B cell (primary cell): ENCODE measurements around the gene RHOV. TPM values are rescaled to one million over a fixed set of nuclear protein-coding genes. Genes with fewer than 3 reads are reported as not detected.

ENCODE experiments used
- ATAC-seq: fragments of 200-7000 bp; cut with Tn5 transposase; one replicate; pipeline ENCODE4 v1.10.0; 2021; ENCODE audit warnings: low read depth, mild to moderate bottlenecking, moderate number of reproducible peaks, moderate library complexity
- CTCF ChIA-PET: fragments of 350-600 bp; sonication (Branson Sonifier 250); formaldehyde crosslinking; loops from one replicate; lab custom pipeline; 2021; ENCODE audit warnings: antibody characterized with exemption, inconsistent platforms; lab: Charles Lee
- POLR2A ChIA-PET: fragments of 350-600 bp; sonication (Branson Sonifier 250); formaldehyde crosslinking; loops from one replicate; lab custom pipeline; 2021; ENCODE audit warnings: antibody characterized with exemption; lab: Charles Lee
- DNase-seq: peaks from one replicate; pipeline ENCODE4 v3.0.0; 2013
- H2AFZ ChIP-seq: 2 replicates; pipeline ENCODE4 v1.6.1; 2012; ENCODE audit warnings: mild to moderate bottlenecking, low read depth, low read length; ENCODE audit not compliant: insufficient read depth, poor library complexity, severe bottlenecking
- H3K27ac ChIP-seq, 2 donors: 1 replicate in 1 of 2; 2 replicates in 1 of 2; pipeline ENCODE4 v1.5.1; 2012 to 2013; ENCODE audit warnings: low read length in 2 of 2, mild to moderate bottlenecking in 2 of 2, moderate library complexity in 1 of 2
- H3K27me3 ChIP-seq, 4 experiments: fragments of 200-600 bp in 1 of 4; sonication (generic) in 1 of 4; replicated peaks in 1 of 4; 1 replicate in 2 of 4; 2 replicates in 2 of 4; pipeline versions ENCODE4 v1.6.1 to v1.7.0; 2013 to 2016; ENCODE audit warnings: low read length in 3 of 4, mild to moderate bottlenecking in 2 of 4, mixed read lengths in 1 of 4, moderate library complexity in 1 of 4; ENCODE audit not compliant: insufficient read depth in 4 of 4, control insufficient read depth in 3 of 4; ENCODE audit errors: control extremely low read depth in 1 of 4
- H3K36me3 ChIP-seq, 2 experiments: replicated peaks in 1 of 2; 1 replicate in 1 of 2; 2 replicates in 1 of 2; pipeline versions ENCODE4 v1.6.1 to v1.7.1; 2013; ENCODE audit warnings: low read length in 1 of 2; ENCODE audit not compliant: insufficient read depth in 2 of 2, control insufficient read depth in 1 of 2; ENCODE audit errors: control extremely low read depth in 1 of 2, extremely low read depth in 1 of 2
- H3K4me1 ChIP-seq, 2 donors: fragments of 200-600 bp in 1 of 2; sonication (generic) in 1 of 2; 1 replicate in 1 of 2; 2 replicates in 1 of 2; pipeline versions ENCODE4 v1.5.1 to v1.6.1; 2013 to 2017; ENCODE audit warnings: low read length in 2 of 2; ENCODE audit not compliant: control insufficient read depth in 2 of 2, insufficient read depth in 2 of 2
- H3K4me2 ChIP-seq: replicated peaks from 2 replicates; pipeline ENCODE3; 2012; ENCODE audit warnings: mild to moderate bottlenecking, low read depth, low read length; ENCODE audit not compliant: poor library complexity, severe bottlenecking
- H3K4me3 ChIP-seq, 5 experiments: fragments of 200-600 bp in 1 of 5; sonication (generic) in 1 of 5; 1 replicate in 3 of 5; 2 replicates in 2 of 5; pipeline versions ENCODE4 v1.5.1 to v1.7.0; 2011 to 2016; ENCODE audit warnings: low read length in 4 of 5, mild to moderate bottlenecking in 4 of 5, low read depth in 2 of 5, control low read depth in 1 of 5, moderate library complexity in 1 of 5; ENCODE audit not compliant: insufficient read depth in 1 of 5; ENCODE audit errors: control extremely low read depth in 1 of 5, extremely low read depth in 1 of 5
- H3K79me2 ChIP-seq: fragments of 200-600 bp; sonication (generic); one replicate; pipeline ENCODE4 v1.6.0; 2016; ENCODE audit warnings: low read length; ENCODE audit not compliant: control insufficient read depth, insufficient read depth
- H3K9ac ChIP-seq: fragments of 200-600 bp; sonication (generic); 2 replicates; pipeline ENCODE4 v1.6.1; 2017; ENCODE audit warnings: mild to moderate bottlenecking, low read length, moderate library complexity
- H3K9me3 ChIP-seq, 3 donors: one replicate each; pipeline versions ENCODE4 v1.6.1 to v1.7.1; 2013; ENCODE audit warnings: low read length in 2 of 3; ENCODE audit not compliant: control insufficient read depth in 2 of 3, insufficient read depth in 1 of 3; ENCODE audit errors: control extremely low read depth in 1 of 3
- H4K20me1 ChIP-seq: 2 replicates; pipeline ENCODE4 v1.6.0; 2012; ENCODE audit warnings: mild to moderate bottlenecking, low read length; ENCODE audit not compliant: insufficient read depth, control insufficient read depth, poor library complexity, severe bottlenecking
- H3K27ac Mint-ChIP-seq: one replicate; pipeline ENCODE4 v1.8.0; 2021; ENCODE audit warnings: mixed read lengths
- H3K27me3 Mint-ChIP-seq: one replicate; pipeline ENCODE4 v1.8.0; 2021; ENCODE audit warnings: mixed read lengths
- H3K4me1 Mint-ChIP-seq: one replicate; pipeline ENCODE4 v1.8.0; 2021; ENCODE audit warnings: mixed read lengths
- H3K4me3 Mint-ChIP-seq: one replicate; pipeline ENCODE4 v1.8.0; 2021; ENCODE audit warnings: mixed read lengths
- H3K9me3 Mint-ChIP-seq: one replicate; pipeline ENCODE4 v1.8.0; 2022; ENCODE audit warnings: mixed read lengths; ENCODE audit not compliant: insufficient read depth
- CTCF ChIP-seq: fragments of 200-600 bp; IDR thresholded peaks from one replicate; pipeline ENCODE4 v1.8.0; 2022; ENCODE audit warnings: antibody characterized with exemption, mild to moderate bottlenecking
- EZH2 ChIP-seq: IDR thresholded peaks from 2 replicates; pipeline ENCODE4 v1.6.1; 2012; ENCODE audit warnings: borderline replicate concordance, low read depth, mild to moderate bottlenecking, moderate library complexity, low read length; ENCODE audit not compliant: insufficient read depth, poor library complexity, severe bottlenecking
- WGBS: methylation state at CpG from one replicate; pipeline ENCODE4 v1.1.5; 2013; ENCODE audit warnings: missing lambda C conversion rate; ENCODE audit not compliant: insufficient coverage; 5-methylcytosine and 5-hydroxymethylcytosine counted together
- intact Hi-C: fragments of 100-400 bp; cut with micrococcal nuclease; formaldehyde crosslinking; loops from one replicate; pipeline ENCODE4 v1.10.0; 2022
- polyA plus RNA-seq: library from polyadenylated mRNA; depleted of rRNA; stranded (reverse); fragments of >200 nt; gene quantifications from 2 replicates; pipeline ENCODE4 v1.2.3, GENCODE V29; 2012
- total RNA-seq, 2 donors: library from RNA; stranded (reverse); fragments of 120-200 nt in 1 of 2; gene quantifications; 1 replicate in 1 of 2; 2 replicates in 1 of 2; pipeline versions ENCODE4 v1.2.3 to v1.2.4, GENCODE V29; 2013 to 2022

Gene RHOV
- total and polyA plus RNA-seq, 2 donors (not counting 1 experiment from before 2014, with no cell fraction given) = 0.54 TPM; not detected in 1

- intact Hi-C loops = loop anchor here (1.0 to 10.0 kb wide), 11 partner anchors 19 to 988 kb away; partner anchors contain the start of genes CHAC1, CHP1, EXD1 and MGA
Observed at GRCh38 chr15:40906991-40907802, 33.2 kb upstream of the RHOV start.

More at GRCh38 chr15:40906991-40907802, 33.2 kb upstream of the RHOV start:
- Histone ChIP-seq H3K79me2 (no peaks in the 10 kb centered on the region), H4K20me1 (peaks cover 6% of the 10 kb centered on the region), H3K27me3 (no peaks in the 10 kb centered on the region), H3K9ac (peak overlapping the region; percentile 86), H3K36me3 (peaks cover 0 to 13% of the 10 kb centered on the region in 2 experiments), H2AFZ (peak overlapping the region; percentile 73), H3K27ac (peak overlapping the region; percentile 98 to 99), H3K4me1 (peaks cover 30 to 60% of the 10 kb centered on the region in 2 donors), H3K9me3 (no peaks in the 10 kb centered on the region), H3K4me2 (peak overlapping the region; percentile 98), H3K4me3 (peak overlapping the region; percentile 46 to 95 (median 83))
- ChIA-PET CTCF (interaction anchor here (1.1 to 9.5 kb wide), 15 partner anchors 8 to 867 kb away, joined by 3 to 176 read pairs (median 5); partner anchors contain the start of genes CHAC1, CHP1, DLL4 and MAPKBP1), POLR2A (interaction anchor here (0.7 to 3.5 kb wide), 7 partner anchors 12 to 338 kb away, joined by 3 to 29 read pairs (median 7); partner anchors contain the start of genes CHP1, DLL4, EXD1 and INO80)
- TF ChIP-seq EZH2 (no peak), CTCF (no peak)
- Mint-ChIP-seq H3K27ac (peak overlapping the region; percentile 98), H3K9me3 (no peaks in the 10 kb centered on the region), H3K4me1 (peaks cover 48% of the 10 kb centered on the region), H3K4me3 (peak overlapping the region; percentile 93), H3K27me3 (no peaks in the 10 kb centered on the region)
- ATAC-seq (peak; percentile 25), DNase-seq (peak; percentile 76)
- WGBS = 7% methylated on average over 16 of the region's 22 CpGs
